Measurements from ENCODE around the gene TCP11. TPM values are rescaled to one million over a fixed set of nuclear protein-coding genes. Genes with fewer than 3 reads are reported as not detected.

TCP11 gene
- total and polyA plus RNA-seq, 2 donors (not counting 1 experiment from before 2014, with no cell fraction given): not detected

DNA sequence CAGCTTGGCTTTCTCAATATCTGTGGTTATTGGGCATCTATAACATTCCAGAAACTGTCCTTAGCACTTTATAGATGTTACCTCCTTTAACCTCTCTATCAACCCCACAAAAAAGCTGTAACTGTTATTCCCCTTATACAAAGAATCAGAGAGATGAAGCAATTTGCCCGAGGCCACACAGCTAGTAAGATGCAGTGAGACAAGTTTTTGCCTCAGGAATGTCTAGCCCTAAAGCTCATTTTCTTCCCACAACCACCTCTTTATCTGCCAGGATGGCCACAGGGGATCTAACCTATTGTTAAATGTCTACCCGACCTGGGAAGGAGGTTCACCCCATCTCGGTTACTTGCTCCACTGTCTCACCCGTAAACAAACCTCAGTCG is 31.9 kb upstream of the TCP11 start:
- Histone ChIP-seq H2AFZ (ENCODE audit: insufficient read depth, low read depth, low read length, poor library complexity, severe bottlenecking) (no peak overlapping the region), H3K27ac (ENCODE audit: low read length in 2 of 2) (no peak overlapping the region), H3K4me2 (replicated peaks; ENCODE audit: low read depth, low read length, poor library complexity, severe bottlenecking) (no peak overlapping the region), H3K27me3 (replicated peaks in 1 of 4; ENCODE audit: control extremely low read depth in 1 of 4, control insufficient read depth in 3 of 4, insufficient read depth in 4 of 4, low read length in 3 of 4) (peaks cover 0 to 2% (median 0%) of the 10 kb centered on the region in 4 experiments), H3K4me3 (ENCODE audit: control extremely low read depth in 1 of 5, extremely low read depth in 1 of 5, insufficient read depth in 1 of 5, low read depth in 2 of 5, low read length in 4 of 5) (no peak overlapping the region), H4K20me1 (ENCODE audit: control insufficient read depth, insufficient read depth, low read length, poor library complexity, severe bottlenecking) (no peaks in the 10 kb centered on the region), H3K9ac (ENCODE audit: low read length) (no peak overlapping the region), H3K9me3 (ENCODE audit: control extremely low read depth in 1 of 3, control insufficient read depth in 2 of 3, insufficient read depth in 1 of 3, low read length in 2 of 3) (no peaks in the 10 kb centered on the region), H3K79me2 (ENCODE audit: control insufficient read depth, insufficient read depth, low read length) (no peaks in the 10 kb centered on the region), H3K4me1 (ENCODE audit: control insufficient read depth in 2 of 2, insufficient read depth in 2 of 2, low read length in 2 of 2) (no peaks in the 10 kb centered on the region), H3K36me3 (replicated peaks in 1 of 2; ENCODE audit: control extremely low read depth in 1 of 2, control insufficient read depth in 1 of 2, extremely low read depth in 1 of 2, insufficient read depth in 2 of 2, low read length in 1 of 2) (no peaks in the 10 kb centered on the region)
- POLR2A ChIA-PET: no interaction called here
- TF ChIP-seq EZH2 (IDR thresholded peaks at IDR 0.05; ENCODE audit: borderline replicate concordance, insufficient read depth, low read depth, low read length, poor library complexity, severe bottlenecking): no peak
- TF ChIP-seq, protein P1, sequence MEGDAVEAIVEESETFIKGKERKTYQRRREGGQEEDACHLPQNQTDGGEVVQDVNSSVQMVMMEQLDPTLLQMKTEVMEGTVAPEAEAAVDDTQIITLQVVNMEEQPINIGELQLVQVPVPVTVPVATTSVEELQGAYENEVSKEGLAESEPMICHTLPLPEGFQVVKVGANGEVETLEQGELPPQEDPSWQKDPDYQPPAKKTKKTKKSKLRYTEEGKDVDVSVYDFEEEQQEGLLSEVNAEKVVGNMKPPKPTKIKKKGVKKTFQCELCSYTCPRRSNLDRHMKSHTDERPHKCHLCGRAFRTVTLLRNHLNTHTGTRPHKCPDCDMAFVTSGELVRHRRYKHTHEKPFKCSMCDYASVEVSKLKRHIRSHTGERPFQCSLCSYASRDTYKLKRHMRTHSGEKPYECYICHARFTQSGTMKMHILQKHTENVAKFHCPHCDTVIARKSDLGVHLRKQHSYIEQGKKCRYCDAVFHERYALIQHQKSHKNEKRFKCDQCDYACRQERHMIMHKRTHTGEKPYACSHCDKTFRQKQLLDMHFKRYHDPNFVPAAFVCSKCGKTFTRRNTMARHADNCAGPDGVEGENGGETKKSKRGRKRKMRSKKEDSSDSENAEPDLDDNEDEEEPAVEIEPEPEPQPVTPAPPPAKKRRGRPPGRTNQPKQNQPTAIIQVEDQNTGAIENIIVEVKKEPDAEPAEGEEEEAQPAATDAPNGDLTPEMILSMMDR (IDR thresholded peaks at IDR 0.05): no peak
- H3K4me3 Mint-ChIP-seq: no peak overlapping the region
- peaks cover 28% of the 10 kb centered on the region for H3K27me3 Mint-ChIP-seq
- no peak for ATAC-seq (ENCODE audit: low read depth)
- 93% methylated on average over 5 of the region's 5 CpGs for WGBS (ENCODE audit: insufficient coverage)
- H3K9me3 Mint-ChIP-seq (ENCODE audit: insufficient read depth): no peaks in the 10 kb centered on the region
- CTCF ChIA-PET: no interaction called here
- H3K4me1 Mint-ChIP-seq: no peaks in the 10 kb centered on the region
- intact Hi-C loops (cut with micrococcal nuclease): no loop called here
- no peak overlapping the region for H3K27ac Mint-ChIP-seq
- DNase-seq: no peak

DNA sequence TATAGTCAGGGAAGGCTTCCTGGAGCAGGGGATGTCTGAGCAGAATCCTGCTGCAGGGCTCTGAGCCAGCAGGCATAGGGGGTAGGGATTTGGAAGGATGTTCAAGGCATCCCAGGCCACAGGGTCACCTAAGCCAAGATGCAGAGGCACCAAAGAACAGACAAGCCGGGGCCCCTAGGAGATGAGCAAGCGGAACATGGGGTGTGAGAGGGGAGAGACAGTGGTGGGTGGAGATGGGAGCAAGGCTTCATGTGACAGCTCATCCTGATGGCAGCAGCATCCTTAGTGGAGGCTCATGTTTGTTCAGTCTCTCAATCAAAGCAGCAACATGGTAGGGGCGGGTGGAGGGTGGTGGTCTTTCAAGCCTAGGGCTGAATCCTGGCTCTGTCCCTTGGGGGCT is 29.8 kb upstream of the TCP11 start:
- TF ChIP-seq, protein P1 (IDR thresholded peaks at IDR 0.05): no peak
- TF ChIP-seq EZH2 (IDR thresholded peaks at IDR 0.05; ENCODE audit: borderline replicate concordance, insufficient read depth, low read depth, low read length, poor library complexity, severe bottlenecking): no peak
- no peak for ATAC-seq (ENCODE audit: low read depth)

More for the DNA sequence above, 29.8 kb upstream of the TCP11 start:
- H3K9ac ChIP-seq (ENCODE audit: low read length): no peak overlapping the region
- H3K4me1 Mint-ChIP-seq: no peaks in the 10 kb centered on the region
- no peak overlapping the region for H3K4me3 Mint-ChIP-seq
- H3K4me2 ChIP-seq (replicated peaks; ENCODE audit: low read depth, low read length, poor library complexity, severe bottlenecking): no peak overlapping the region
- WGBS (ENCODE audit: insufficient coverage): 97% methylated on average over 2 of the region's 3 CpGs
- no peak for DNase-seq
- no peaks in the 10 kb centered on the region for H3K79me2 ChIP-seq (ENCODE audit: control insufficient read depth, insufficient read depth, low read length)
- CTCF ChIA-PET: no interaction called here
- H3K9me3 Mint-ChIP-seq (ENCODE audit: insufficient read depth): no peaks in the 10 kb centered on the region
- H3K27me3 Mint-ChIP-seq: peaks cover 30% of the 10 kb centered on the region
- no peak overlapping the region for H2AFZ ChIP-seq (ENCODE audit: insufficient read depth, low read depth, low read length, poor library complexity, severe bottlenecking)
- POLR2A ChIA-PET: no interaction called here
- intact Hi-C loops (cut with micrococcal nuclease): no loop called here
- H3K27ac ChIP-seq (ENCODE audit: low read length in 2 of 2): no peak overlapping the region
- no peaks in the 10 kb centered on the region for H3K27me3 ChIP-seq (replicated peaks in 1 of 4; ENCODE audit: control extremely low read depth in 1 of 4, control insufficient read depth in 3 of 4, insufficient read depth in 4 of 4, low read length in 3 of 4)
- no peaks in the 10 kb centered on the region for H3K4me1 ChIP-seq (ENCODE audit: control insufficient read depth in 2 of 2, insufficient read depth in 2 of 2, low read length in 2 of 2)
- no peaks in the 10 kb centered on the region for H3K9me3 ChIP-seq (ENCODE audit: control extremely low read depth in 1 of 3, control insufficient read depth in 2 of 3, insufficient read depth in 1 of 3, low read length in 2 of 3)
- no peak overlapping the region for H3K27ac Mint-ChIP-seq
- H3K4me3 ChIP-seq (ENCODE audit: control extremely low read depth in 1 of 5, extremely low read depth in 1 of 5, insufficient read depth in 1 of 5, low read depth in 2 of 5, low read length in 4 of 5): no peak overlapping the region
- no peaks in the 10 kb centered on the region for H3K36me3 ChIP-seq (replicated peaks in 1 of 2; ENCODE audit: control extremely low read depth in 1 of 2, control insufficient read depth in 1 of 2, extremely low read depth in 1 of 2, insufficient read depth in 2 of 2, low read length in 1 of 2)
- no peaks in the 10 kb centered on the region for H4K20me1 ChIP-seq (ENCODE audit: control insufficient read depth, insufficient read depth, low read length, poor library complexity, severe bottlenecking)

Measured in B cell (primary cell).